ENCODE data around the gene ITGB6.
"Not testable (repeated sequence)": the region's sequence is repeated elsewhere in the genome, so short reads cannot be mapped to it uniquely, and the experiment has no call there.

ITGB6 gene

DNA sequence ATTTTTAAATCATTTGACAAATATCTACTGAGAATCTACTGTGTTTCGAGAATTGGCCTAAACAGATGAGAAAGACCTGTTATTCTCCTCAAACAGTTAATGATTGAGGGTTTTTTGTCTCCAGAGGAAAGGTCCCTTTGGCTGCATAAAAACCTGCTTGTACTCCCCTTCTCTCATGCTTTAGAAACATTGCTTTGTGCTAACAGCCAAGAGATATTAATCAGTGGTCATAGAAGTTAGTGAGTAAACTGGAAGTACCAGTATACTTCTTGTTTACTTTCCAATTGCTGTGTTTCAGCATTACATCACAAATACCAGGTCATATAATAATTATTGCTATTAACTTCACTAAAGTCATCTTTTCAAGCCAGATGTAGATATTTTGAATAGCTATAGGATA is 34.1 kb downstream of the ITGB6 start:
- no peak overlapping the region for H3K4me3 ChIP-seq (ENCODE audit: low read depth, low read length)
- TF ChIP-seq MYC (IDR thresholded peaks at IDR 0.05; ENCODE audit: low read depth, low read length) = no peak
- no peak for TF ChIP-seq CTCF (IDR thresholded peaks at IDR 0.05; ENCODE audit: low read depth, low read length)
- TF ChIP-seq POLR2A (IDR thresholded peaks at IDR 0.05; ENCODE audit: extremely low read depth, insufficient read length) = no peak
- TF ChIP-seq, protein P1, sequence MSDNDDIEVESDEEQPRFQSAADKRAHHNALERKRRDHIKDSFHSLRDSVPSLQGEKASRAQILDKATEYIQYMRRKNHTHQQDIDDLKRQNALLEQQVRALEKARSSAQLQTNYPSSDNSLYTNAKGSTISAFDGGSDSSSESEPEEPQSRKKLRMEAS (IDR thresholded peaks at IDR 0.05; ENCODE audit: low read depth, low read length) = no peak
- DNase-seq (ENCODE audit: low read depth) = no peak

DNA sequence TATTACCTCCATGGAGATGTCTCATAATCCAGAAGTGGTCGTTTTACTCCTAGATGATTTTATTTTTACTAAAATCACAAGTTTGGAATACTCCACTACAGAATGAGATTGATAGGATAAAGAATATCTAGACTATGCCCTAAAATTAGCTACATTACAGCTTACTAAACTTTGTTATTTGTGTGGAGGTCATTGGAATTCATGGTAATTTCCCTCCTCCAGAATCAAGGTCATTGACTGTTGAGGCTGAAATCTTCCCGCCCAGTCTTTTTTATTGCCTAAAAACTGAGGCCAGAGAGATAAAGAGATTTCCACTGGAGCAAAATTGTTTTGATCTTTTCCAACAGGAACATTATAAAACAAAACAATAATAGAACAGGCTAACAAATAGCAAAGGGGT is 35.0 kb downstream of the ITGB6 start:
- TF ChIP-seq, protein P1 (IDR thresholded peaks at IDR 0.05; ENCODE audit: low read depth, low read length) = no peak
- TF ChIP-seq MYC (IDR thresholded peaks at IDR 0.05; ENCODE audit: low read depth, low read length) (no peak), POLR2A (IDR thresholded peaks at IDR 0.05; ENCODE audit: extremely low read depth, insufficient read length) (no peak), CTCF (IDR thresholded peaks at IDR 0.05; ENCODE audit: low read depth, low read length) (no peak)
- no peak overlapping the region for H3K4me3 ChIP-seq (ENCODE audit: low read depth, low read length)
- no peak for DNase-seq (ENCODE audit: low read depth)

DNA sequence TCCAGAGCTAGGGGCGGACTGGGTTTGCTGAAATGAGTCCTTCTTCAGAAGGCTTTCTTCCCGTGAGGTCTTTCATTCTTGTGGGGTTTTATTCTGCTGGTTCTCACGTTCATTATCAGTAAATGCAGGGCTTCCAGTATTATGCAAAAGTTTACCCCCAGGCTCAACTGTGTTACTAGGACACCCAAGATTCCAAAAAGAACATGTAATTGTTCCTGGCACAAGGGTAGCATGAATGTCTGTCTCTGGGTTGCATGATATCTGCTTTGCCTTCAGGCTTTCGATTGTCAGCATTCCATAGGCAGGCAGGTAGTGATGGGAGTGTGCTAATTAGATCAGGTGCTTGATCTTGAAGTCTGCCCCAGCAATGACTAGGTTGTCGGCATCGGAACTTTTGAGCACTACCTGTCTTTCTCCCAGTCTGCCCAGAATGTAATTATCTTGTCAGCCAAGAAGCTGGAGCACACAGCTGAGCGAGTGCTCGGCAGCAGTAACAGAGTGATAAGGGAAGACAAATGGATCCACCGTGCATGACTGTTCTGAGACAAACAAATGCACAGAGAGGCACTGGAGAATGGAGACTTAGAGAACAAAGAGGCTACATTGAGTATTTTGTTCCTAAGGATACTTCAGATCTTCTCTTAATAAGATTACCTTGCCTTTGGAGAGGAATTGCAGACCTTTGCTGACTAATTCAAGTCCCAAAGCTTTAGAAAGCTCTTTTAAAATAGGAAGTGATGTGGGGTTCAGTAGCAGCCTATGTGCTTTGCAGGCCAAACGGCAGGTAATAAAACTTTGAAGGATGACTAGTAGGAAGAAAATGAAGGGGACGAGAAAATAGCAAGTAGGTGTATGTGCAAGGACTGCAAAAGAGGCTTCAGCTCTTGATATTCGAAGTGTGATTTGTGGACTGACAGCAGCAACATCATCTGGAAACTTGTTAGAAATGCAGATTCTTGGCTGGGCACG is 41.9 kb downstream of the ITGB6 start:
- TF ChIP-seq CTCF (IDR thresholded peaks at IDR 0.05; ENCODE audit: low read depth, low read length) (no peak), MYC (IDR thresholded peaks at IDR 0.05; ENCODE audit: low read depth, low read length) (no peak), POLR2A (IDR thresholded peaks at IDR 0.05; ENCODE audit: extremely low read depth, insufficient read length) (no peak)
- TF ChIP-seq, protein P1 (IDR thresholded peaks at IDR 0.05; ENCODE audit: low read depth, low read length) = no peak
- no peak overlapping the region for H3K4me3 ChIP-seq (ENCODE audit: low read depth, low read length)
- DNase-seq (ENCODE audit: low read depth) = no peak

- DNase-seq (ENCODE audit: low read depth) = no peak
- H3K4me3 ChIP-seq (ENCODE audit: low read depth, low read length) = no peak overlapping the region
- no peak for TF ChIP-seq CTCF (IDR thresholded peaks at IDR 0.05; ENCODE audit: low read depth, low read length)
- TF ChIP-seq, protein P1 (IDR thresholded peaks at IDR 0.05; ENCODE audit: low read depth, low read length) = no peak
Observed at GRCh38 chr2:160156665-160157064, 43.4 kb downstream of the ITGB6 start.

DNA sequence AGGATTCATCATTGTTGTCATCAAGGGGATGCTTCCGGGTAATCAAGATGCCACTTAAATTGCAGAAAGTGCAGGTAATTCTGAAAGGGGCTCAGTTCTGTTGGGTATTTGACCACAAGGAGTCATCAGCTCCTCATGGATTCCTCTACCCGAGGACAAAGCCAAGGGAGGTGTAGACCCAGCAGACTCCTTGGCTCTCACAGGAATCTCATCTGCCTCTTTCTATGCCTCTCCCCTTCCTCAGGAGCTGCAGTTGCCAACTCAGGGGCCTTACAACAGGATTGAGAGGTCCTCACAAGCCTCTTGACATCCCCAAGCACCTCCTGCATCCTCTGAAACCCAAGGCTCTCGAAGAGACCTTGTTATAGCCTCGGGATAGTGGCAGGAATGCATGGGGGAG is 44.0 kb downstream of the ITGB6 start:
- no peak for DNase-seq (ENCODE audit: low read depth)
- TF ChIP-seq MYC (IDR thresholded peaks at IDR 0.05; ENCODE audit: low read depth, low read length) (no peak), CTCF (IDR thresholded peaks at IDR 0.05; ENCODE audit: low read depth, low read length) (no peak), POLR2A (IDR thresholded peaks at IDR 0.05; ENCODE audit: extremely low read depth, insufficient read length) (no peak)
- TF ChIP-seq, protein P1 (IDR thresholded peaks at IDR 0.05; ENCODE audit: low read depth, low read length) = no peak
- H3K4me3 ChIP-seq (ENCODE audit: low read depth, low read length) = no peak overlapping the region

- H3K4me3 ChIP-seq (ENCODE audit: low read depth, low read length); DNase-seq (ENCODE audit: low read depth): not testable (repeated sequence)
Observed at GRCh38 chr2:160148419-160148818, 51.7 kb downstream of the ITGB6 start.

Measured in NB4 (cell line).